ENCODE data around the gene FAM193A.

Gene FAM193A

GRCh38 chr4:2746891-2747695 is 210.6 kb downstream of the FAM193A start:
- TF ChIP-seq CTCF (IDR thresholded peaks at IDR 0.05; ENCODE audit: insufficient read depth, missing control alignments), result no peak
- no peak for FAIRE-seq
- no peak for DNase-seq (ENCODE audit: insufficient read length, low spot score)

GRCh38 chr4:2750719-2751605 is 214.5 kb downstream of the FAM193A start:
- no peak for TF ChIP-seq CTCF (IDR thresholded peaks at IDR 0.05; ENCODE audit: insufficient read depth, missing control alignments)
- no peak for DNase-seq (ENCODE audit: insufficient read length, low spot score)
- no peak for FAIRE-seq

GRCh38 chr4:2753436-2753835 is 217.0 kb downstream of the FAM193A start:
- no peak for TF ChIP-seq CTCF (IDR thresholded peaks at IDR 0.05; ENCODE audit: insufficient read depth, missing control alignments)
- DNase-seq (ENCODE audit: insufficient read length, low spot score) (no peak), FAIRE-seq (no peak)

- no peak for TF ChIP-seq CTCF (IDR thresholded peaks at IDR 0.05; ENCODE audit: insufficient read depth, missing control alignments)
- FAIRE-seq (no peak), DNase-seq (ENCODE audit: insufficient read length, low spot score) (no peak)
These were observed 218.7 kb downstream of the FAM193A start for GRCh38 chr4:2754848-2755819.

GRCh38 chr4:2755821-2756690 is 219.6 kb downstream of the FAM193A start, which contains the start of gene TNIP2:
TSS of gene TNIP2 (minus strand) at chr4:2756336. CDS start at chr4:2756289, 47 bp downstream.
- DNase-seq (ENCODE audit: insufficient read length, low spot score) (peak; percentile 90), FAIRE-seq (no peak)
- TF ChIP-seq CTCF (IDR thresholded peaks at IDR 0.05; ENCODE audit: insufficient read depth, missing control alignments), result no peak

All from D721Med (cell line).